Duodenal mucosa (tissue), 2 donors: ENCODE results near the gene AK8.

Experiments used
- H3K27ac ChIP-seq: one replicate; pipeline ENCODE4 v1.7.0; 2013; ENCODE audit warnings: low read depth, low read length
- H3K27me3 ChIP-seq, 2 donors: one replicate each; pipeline ENCODE4 v1.7.0; 2013; ENCODE audit warnings: low read length in 2 of 2, control low read depth in 1 of 2; ENCODE audit not compliant: insufficient read depth in 2 of 2, control insufficient read depth in 1 of 2
- H3K36me3 ChIP-seq, 2 donors: one replicate each; pipeline ENCODE4 v1.7.0; 2013; ENCODE audit warnings: low read length in 2 of 2, control low read depth in 1 of 2; ENCODE audit not compliant: insufficient read depth in 2 of 2, control insufficient read depth in 1 of 2
- H3K4me1 ChIP-seq, 2 donors: one replicate each; pipeline ENCODE4 v1.7.0; 2013; ENCODE audit warnings: low read length in 2 of 2, control low read depth in 1 of 2; ENCODE audit not compliant: insufficient read depth in 2 of 2, control insufficient read depth in 1 of 2
- H3K4me3 ChIP-seq, 2 donors: one replicate each; pipeline ENCODE4 v1.7.0; 2013; ENCODE audit warnings: low read length in 2 of 2, low read depth in 1 of 2
- H3K9ac ChIP-seq, 2 donors: one replicate each; pipeline ENCODE4 v1.7.0; 2013; ENCODE audit warnings: low read length in 2 of 2, low read depth in 1 of 2
- H3K9me3 ChIP-seq, 2 donors: one replicate each; pipeline ENCODE4 v1.7.0; 2013; ENCODE audit warnings: low read length in 2 of 2, control low read depth in 1 of 2; ENCODE audit not compliant: control insufficient read depth in 1 of 2

Gene AK8

GRCh38 chr9:132813115-132813771, 64.8 kb downstream of the AK8 start:
- H3K27ac ChIP-seq: no peak overlapping the region
- H3K27me3 ChIP-seq: peaks cover 6 to 9% of the 10 kb centered on the region in 2 donors
- H3K4me3 ChIP-seq: no peak overlapping the region
- H3K36me3 ChIP-seq: no peaks in the 10 kb centered on the region
- no peaks in the 10 kb centered on the region for H3K9me3 ChIP-seq
- no peak overlapping the region for H3K9ac ChIP-seq
- H3K4me1 ChIP-seq: no peaks in the 10 kb centered on the region

- Histone ChIP-seq H3K36me3 (no peaks in the 10 kb centered on the region), H3K9ac (no peak overlapping the region), H3K4me1 (no peaks in the 10 kb centered on the region), H3K9me3 (no peaks in the 10 kb centered on the region), H3K4me3 (no peak overlapping the region), H3K27ac (no peak overlapping the region), H3K27me3 (peaks cover 7 to 13% of the 10 kb centered on the region in 2 donors)
Measured at GRCh38 chr9:132811985-132812384, 66.1 kb downstream of the AK8 start.

GRCh38 chr9:132810314-132810713, 67.8 kb downstream of the AK8 start:
- Histone ChIP-seq H3K27ac (no peak overlapping the region), H3K4me1 (no peaks in the 10 kb centered on the region), H3K27me3 (peaks cover 6 to 7% of the 10 kb centered on the region in 2 donors), H3K9ac (no peak overlapping the region), H3K36me3 (no peaks in the 10 kb centered on the region), H3K4me3 (no peak overlapping the region), H3K9me3 (no peaks in the 10 kb centered on the region)

- H3K27ac ChIP-seq: no peak overlapping the region
- no peak overlapping the region for H3K4me3 ChIP-seq
- no peaks in the 10 kb centered on the region for H3K36me3 ChIP-seq
- H3K27me3 ChIP-seq: peaks cover 6 to 9% of the 10 kb centered on the region in 2 donors
- H3K4me1 ChIP-seq: no peaks in the 10 kb centered on the region
- H3K9ac ChIP-seq: no peak overlapping the region
- H3K9me3 ChIP-seq: no peaks in the 10 kb centered on the region
Measured at GRCh38 chr9:132809677-132810271, 68.3 kb downstream of the AK8 start.

GRCh38 chr9:132808645-132809044, 69.4 kb downstream of the AK8 start:
- no peak overlapping the region for H3K4me3 ChIP-seq
- no peaks in the 10 kb centered on the region for H3K36me3 ChIP-seq
- no peak overlapping the region for H3K9ac ChIP-seq
- peaks cover 6 to 14% of the 10 kb centered on the region in 2 donors for H3K27me3 ChIP-seq
- H3K9me3 ChIP-seq: no peaks in the 10 kb centered on the region
- H3K27ac ChIP-seq: no peak overlapping the region
- no peaks in the 10 kb centered on the region for H3K4me1 ChIP-seq

- no peak overlapping the region for H3K27ac ChIP-seq
- H3K9me3 ChIP-seq: no peaks in the 10 kb centered on the region
- no peaks in the 10 kb centered on the region for H3K36me3 ChIP-seq
- no peaks in the 10 kb centered on the region for H3K4me1 ChIP-seq
- H3K9ac ChIP-seq: no peak overlapping the region
- no peak overlapping the region for H3K4me3 ChIP-seq
- peaks cover 6 to 14% of the 10 kb centered on the region in 2 donors for H3K27me3 ChIP-seq
Measured at GRCh38 chr9:132806723-132807421, 71.2 kb downstream of the AK8 start.

GRCh38 chr9:132806306-132806705, 71.8 kb downstream of the AK8 start:
- H3K36me3 ChIP-seq: no peaks in the 10 kb centered on the region
- H3K9ac ChIP-seq: no peak overlapping the region
- H3K4me3 ChIP-seq: no peak overlapping the region
- H3K27me3 ChIP-seq: peaks cover 6 to 12% of the 10 kb centered on the region in 2 donors
- no peak overlapping the region for H3K27ac ChIP-seq
- no peaks in the 10 kb centered on the region for H3K4me1 ChIP-seq
- H3K9me3 ChIP-seq: no peaks in the 10 kb centered on the region

GRCh38 chr9:132804576-132805295, 73.3 kb downstream of the AK8 start:
- Histone ChIP-seq H3K4me1 (peaks cover 0 to 8% of the 10 kb centered on the region in 2 donors), H3K27ac (no peak overlapping the region), H3K9me3 (no peaks in the 10 kb centered on the region), H3K27me3 (peaks cover 6 to 8% of the 10 kb centered on the region in 2 donors), H3K36me3 (no peaks in the 10 kb centered on the region), H3K9ac (no peak overlapping the region), H3K4me3 (no peak overlapping the region)

GRCh38 chr9:132802121-132802795, 75.8 kb downstream of the AK8 start:
- H3K27ac ChIP-seq: no peak overlapping the region
- H3K36me3 ChIP-seq: no peaks in the 10 kb centered on the region
- H3K4me3 ChIP-seq: no peak overlapping the region
- H3K27me3 ChIP-seq: peaks cover 0 to 7% of the 10 kb centered on the region in 2 donors
- H3K4me1 ChIP-seq: peaks cover 0 to 17% of the 10 kb centered on the region in 2 donors
- H3K9me3 ChIP-seq: no peaks in the 10 kb centered on the region
- H3K9ac ChIP-seq: no peak overlapping the region
